CD4-positive, alpha-beta T cell treated with Interleukin-17A for 1 hour (primary cell): ENCODE results near the gene CCDC192.
"Not testable (repeated sequence)": the region's sequence is repeated elsewhere in the genome, so short reads cannot be mapped to it uniquely, and the experiment has no call there.

Experiments used
- DNase-seq: peaks from one replicate; pipeline ENCODE4 v3.0.0-alpha.2; 2020

CCDC192 gene

DNA sequence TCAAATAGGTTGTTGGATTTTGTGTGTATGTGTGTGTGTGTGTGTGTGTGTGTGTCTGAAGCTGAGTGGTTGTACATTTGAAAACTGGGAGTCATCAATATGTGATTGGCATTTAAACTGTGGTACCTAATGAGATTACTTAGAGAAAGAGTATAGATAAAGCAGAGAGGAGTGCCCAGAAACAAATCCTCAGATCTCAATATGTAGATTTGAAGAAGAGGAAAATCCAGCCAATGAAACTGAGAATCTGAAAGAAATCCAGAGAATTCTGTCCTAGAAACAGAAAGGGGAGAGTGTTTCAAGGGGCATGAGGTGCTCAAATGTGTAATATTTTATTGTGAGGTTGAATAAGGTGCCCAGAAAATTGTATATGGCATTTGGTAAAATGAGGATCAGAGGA, 66.2 kb downstream of the CCDC192 start:
- DNase-seq = no peak

DNA sequence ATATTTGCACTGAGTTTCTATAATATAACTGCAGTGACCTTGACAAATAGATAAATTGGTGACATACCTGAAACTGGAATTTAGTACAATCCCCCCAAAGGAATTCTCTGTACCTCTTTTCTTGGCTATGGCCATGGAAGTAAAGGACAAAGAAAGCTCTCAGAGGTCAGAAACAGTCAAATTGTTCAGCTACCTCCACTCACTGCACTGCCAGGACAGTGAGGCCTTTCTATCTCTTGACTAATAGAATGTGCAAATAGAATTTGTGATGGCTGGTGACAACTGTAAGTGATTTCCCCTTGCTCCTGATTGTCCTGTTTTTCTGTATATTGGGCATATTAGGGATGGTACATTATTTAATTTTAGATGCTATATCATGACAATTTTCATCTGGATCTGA, 67.1 kb downstream of the CCDC192 start:
- no peak for DNase-seq

DNA sequence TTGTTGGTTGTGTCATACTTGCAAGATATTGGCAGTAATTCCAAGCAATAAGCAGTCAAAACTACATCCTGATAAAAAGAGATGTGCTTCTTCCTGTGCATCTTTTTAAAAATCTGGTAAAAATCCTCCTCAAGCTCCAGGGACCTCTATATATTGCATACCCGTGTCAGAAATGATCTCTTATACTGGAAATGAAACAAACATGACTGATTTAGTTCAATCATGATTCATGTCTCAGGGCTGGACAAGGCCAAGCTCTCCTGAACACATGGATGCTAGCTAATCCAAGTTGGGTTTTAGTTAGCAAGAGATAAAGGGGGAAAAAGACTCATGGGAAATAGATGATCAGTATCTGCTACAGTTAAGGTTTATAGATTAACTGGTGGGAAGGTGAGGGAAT, 69.3 kb downstream of the CCDC192 start:
- DNase-seq = no peak

DNA sequence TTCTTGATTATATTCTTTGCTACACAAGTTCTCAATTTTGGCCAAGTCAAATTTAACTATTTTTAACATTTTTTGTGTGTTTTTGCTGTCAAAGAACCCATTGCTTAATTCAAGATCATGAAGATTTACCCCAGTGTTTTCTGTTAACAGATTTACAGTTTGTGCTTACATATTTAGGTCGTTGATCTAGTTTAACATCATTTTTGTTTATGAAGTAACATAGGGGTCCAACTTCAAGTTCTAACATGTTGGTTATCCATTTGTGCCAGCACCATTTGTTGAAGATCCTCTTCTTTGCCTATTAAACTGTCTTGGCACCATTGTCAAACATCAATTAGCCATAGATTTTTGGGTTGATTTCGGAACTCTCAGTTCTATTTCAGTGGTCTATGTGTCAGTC, 71.0 kb downstream of the CCDC192 start:
- DNase-seq = no peak

DNA sequence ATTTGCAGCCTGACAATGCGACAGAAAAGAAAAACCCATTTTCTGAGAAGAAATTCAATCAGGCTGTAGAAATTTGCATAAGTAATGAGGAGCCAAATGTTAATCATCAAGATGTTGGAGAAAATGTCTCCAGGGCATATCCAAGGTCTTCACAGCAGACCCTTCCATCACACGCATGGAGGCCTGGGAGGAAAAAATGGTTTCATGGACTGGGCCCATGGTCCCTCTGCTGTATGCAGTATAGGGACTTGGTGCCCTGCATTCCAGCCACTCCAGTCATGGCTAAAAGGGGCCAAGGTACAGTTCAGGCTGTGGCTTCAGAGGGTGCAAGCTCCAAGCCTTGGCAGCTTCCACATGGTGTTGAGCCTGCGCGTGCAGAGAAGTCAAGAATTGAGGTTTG, 73.3 kb downstream of the CCDC192 start:
- DNase-seq = no peak

DNA sequence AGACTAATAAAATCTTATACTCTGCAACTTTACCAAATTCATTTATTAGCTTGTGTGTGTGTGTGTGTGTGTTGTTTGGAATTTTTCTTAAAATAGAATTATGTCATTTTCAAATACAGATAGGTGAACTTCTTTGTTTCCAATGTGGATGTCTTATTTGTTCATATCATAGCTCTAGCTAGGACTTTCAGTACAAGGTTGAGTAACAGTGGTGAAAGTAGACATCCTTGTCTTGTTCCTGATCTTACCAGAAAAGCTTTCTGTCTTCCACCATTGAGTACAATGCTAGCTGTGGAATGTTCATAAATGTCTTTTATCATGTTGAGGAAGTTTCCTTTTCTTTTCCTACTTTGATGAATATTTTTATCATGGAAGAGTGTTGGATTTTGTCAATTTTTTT, 74.8 kb downstream of the CCDC192 start:
- no peak for DNase-seq

DNA sequence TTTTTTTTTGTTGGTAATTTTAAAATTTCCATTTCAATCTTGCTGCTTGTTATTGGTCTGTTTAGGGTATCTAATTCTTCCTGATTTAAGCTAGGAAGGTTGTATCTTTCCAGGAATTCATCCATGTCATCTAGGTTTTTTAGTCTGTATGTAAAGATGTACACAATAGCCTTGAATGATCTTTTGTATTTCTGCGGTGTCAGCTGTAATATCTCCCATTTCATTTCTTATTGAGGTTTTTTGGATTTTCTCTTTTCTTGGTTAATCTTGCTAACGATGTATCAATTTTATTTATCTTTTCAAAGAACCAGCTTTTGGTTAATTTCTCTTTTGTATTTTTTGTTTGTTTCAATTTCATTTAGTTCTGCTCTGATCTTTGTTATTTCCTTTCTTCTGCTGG, 79.3 kb downstream of the CCDC192 start:
- DNase-seq = not testable (repeated sequence)

DNA sequence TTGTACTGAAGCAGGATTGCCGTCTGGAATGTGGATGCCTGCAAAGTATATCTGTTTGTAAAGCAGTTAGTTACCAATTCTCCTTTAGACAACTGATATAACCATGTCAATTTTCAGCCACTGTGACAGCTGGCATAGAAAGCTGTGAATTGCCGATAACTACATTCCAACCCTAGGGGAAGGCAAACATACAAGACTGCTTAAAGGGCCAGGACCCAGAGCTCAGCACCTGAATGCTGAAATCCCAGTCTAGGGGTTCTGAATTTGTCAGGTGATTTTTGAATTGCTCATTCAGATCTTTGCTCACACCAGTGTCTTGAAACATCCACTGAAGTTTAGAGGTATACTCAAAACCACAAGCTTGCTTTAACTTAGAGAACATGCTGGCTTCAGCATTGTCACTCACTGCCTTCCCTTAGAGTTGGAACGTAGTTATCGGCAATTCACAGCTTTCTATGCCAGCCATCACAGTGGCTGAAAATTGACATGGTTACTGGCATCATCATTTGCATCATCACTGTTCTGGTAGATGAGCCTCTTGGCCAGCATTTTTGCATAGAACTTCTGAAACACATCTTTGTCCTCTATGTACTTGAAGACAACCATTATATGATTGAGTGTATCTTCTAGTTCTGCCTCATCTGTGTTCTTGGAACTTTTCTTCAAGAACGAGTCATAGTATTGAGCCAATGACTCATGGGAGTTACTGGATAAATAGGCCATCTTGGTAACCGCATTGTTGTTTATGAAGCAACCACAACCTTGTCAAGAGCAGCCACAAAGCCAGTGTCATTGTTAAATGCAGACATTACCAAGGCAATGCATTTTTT, 82.1 kb downstream of the CCDC192 start:
- DNase-seq = peak; percentile 45

DNA sequence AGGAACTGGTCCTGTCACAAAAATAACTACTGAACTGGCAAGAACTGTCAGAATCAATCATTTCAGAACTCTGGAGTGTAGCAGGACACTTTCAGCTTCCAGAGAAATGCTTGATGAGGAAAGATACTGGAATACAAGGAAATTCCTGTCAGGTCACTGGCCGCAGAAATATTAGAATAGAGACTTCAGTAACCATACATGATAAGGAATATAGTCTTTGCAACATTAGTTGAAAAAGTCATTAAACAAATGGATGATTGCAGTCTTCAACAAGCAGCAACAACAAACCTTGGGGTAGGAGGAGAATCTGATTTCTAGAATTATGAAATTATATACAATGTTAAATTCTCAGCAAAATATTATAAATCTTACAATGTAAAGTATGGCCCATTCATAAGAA, 88.2 kb downstream of the CCDC192 start:
- DNase-seq = no peak

DNA sequence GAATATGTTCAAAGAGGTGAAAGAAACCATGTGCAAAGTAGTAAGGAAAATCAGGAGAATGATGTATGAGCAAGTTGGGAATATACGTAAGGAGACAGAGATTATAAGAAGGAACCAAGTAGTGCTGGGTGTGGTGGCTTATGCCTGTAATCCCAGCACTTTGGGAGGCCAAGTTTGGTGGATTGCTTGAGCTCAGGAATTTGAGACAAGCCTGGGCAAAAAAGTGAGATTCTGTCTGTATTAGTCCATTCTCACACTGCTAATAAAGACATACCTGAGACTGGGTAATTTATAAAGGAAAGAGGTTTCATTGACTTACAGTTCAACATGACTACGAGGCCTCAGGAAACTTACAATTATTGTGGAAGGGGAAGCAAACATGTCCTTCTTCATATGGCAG, 88.7 kb downstream of the CCDC192 start:
- DNase-seq = not testable (repeated sequence)

DNA sequence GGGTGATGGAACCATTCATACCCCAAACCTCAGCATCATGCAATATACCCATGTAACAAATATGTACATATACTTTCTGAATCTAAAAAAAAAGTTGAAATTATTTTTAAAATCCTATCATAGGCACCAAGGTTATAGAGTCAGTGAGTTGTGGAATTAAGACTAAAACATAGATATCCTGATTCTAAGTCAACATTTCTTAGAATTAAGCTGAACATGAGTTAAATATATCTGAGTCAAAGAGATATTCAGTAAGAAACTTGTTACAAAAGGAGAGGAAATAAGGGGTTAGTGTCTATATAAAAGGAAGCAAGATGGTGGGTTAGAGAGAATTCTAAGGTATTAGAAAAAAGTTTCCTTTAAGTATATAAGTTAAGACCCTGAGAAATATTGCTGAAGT, 89.9 kb downstream of the CCDC192 start:
- no peak for DNase-seq

DNA sequence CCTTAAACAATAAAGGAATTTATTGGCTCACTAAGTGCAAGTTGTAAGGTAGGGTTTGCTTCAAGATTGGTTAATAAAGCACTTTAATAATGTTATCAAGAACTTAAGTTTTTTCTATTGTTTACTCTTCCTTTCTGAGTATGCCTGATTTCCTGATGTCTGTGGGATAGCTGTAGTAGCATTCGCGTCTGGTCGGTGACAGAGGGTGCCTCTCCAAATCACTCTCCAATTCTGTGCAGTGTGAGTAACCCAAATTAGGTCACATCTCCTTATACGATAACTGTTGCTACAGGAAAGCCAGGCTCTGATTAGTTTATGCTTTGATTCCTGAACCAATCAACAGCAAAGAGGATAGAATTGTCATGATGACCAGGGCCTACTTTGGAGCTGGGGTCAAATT, 90.7 kb downstream of the CCDC192 start:
- DNase-seq = no peak

DNA sequence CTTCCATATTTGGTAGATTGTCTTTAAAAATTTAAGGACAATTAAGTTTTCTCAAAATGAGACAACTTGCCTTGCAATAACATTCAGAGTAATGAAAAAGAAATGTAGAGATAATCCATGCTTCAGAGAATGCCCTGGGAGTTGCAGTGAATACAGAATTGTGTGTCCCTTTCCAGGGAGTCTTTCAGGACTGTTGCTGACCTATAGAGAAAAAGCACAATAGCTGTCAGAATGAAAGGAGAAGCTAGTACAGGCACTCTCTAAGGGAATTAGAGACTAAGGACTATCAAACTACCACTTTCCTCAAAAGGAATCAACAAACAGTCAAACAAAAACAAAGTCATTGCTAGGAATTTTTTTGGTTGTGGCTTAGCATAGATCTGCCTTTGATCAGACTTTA, 93.0 kb downstream of the CCDC192 start:
- no peak for DNase-seq

DNA sequence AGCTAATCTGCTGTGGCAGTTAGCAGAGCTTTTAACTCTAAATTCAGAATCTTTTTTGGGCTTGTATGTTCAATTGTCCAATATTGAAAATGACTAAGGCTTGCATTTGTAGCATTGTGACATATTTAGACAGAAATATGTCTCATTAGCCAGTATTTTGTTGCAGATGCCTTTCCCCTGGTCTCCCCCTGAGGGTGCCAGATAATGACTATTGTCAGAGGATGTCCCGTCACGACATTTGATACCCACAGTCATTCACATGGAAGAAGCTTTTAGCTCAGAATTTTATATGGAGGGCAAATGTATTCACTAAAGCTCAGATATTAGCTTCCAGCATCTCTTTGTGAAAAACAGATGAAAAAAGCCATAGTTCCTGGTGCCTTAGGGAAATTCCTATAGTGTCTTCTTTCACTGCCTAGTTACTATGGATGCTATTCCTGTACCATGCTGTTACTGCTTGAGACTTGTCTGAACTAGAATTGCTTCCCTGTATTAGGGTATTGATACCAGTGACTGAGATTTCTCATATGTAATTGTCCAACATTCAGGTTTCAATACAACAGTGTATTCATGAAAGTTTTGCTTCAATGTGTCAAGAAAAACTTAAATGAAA, 96.2 kb downstream of the CCDC192 start:
- no peak for DNase-seq

DNA sequence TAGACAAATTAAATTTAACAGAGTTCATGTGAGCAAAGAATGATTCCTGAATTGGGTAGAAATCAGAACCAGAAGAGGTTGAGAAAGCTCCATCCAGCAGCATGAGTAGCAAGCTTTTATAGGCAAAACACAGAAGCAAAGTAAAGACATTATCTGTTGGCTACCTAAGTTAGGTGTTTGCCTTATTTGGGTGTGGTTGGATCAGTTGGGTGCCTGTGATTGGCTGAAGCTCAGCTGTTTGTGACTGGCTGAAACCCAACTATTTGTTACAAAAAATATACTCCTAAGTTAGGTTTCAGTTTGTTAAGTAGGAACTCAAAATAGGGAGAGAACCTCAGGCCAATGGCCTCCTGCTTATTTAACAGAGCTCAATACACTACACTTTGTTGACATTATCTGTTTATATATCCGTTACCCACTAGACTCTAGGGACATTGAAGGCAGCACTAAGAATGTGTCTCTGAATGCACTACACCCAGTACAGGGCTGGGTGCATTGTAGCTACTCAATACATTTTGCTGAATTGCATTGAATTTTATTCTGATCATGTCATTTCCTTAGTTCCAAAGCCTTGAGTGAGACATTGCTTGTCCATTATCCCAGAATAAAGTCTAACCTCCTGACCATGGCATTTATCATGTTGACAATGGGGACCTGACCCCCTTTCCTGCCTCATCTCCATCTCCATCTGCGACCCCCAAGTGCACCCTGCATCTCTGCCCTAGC, 98.7 kb downstream of the CCDC192 start:
- no peak for DNase-seq

DNA sequence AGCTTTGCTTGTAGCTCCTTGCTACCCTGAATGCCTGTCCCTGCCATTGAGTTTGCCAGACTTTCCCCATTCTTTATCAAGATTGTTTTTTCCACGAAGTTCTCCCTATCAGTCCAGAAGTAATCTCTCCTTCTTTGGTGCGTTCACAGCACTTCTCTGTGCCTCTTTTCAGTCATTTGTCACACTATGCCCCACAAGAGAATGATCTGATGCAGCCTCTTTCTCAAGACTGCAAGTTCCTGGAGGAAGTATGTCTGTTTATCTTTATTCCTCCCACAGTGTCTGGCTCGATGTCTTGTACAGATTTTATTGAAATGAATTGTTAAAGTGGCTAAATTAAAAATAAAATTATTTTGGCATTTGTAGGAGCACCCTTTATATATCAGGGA, 99.3 kb downstream of the CCDC192 start:
- DNase-seq = no peak

DNA sequence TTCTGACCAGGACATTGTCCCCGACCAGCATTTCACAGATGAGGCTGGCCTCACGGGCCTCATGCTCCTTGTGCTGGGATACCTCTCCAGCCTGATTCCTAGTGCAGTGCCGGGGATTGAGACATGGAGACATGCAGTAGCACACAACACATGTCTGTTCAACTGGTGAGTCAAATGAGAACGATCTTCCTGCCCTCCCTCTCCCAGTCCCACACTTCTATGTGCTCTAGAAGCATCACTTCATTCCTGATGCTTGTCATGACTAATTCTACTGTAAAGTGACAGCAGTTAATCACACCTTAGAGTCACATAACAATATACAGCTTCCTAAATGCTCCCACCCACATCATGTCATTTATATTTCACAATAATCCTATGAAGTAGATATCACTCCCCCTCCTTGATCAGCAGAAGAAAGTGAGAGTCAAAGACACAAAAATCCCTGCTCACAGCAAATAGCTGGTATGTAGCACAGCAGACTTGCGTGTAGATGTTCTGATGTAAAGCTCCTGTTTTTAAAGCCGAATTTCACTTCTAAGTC, 101.8 kb downstream of the CCDC192 start:
- DNase-seq = no peak

DNA sequence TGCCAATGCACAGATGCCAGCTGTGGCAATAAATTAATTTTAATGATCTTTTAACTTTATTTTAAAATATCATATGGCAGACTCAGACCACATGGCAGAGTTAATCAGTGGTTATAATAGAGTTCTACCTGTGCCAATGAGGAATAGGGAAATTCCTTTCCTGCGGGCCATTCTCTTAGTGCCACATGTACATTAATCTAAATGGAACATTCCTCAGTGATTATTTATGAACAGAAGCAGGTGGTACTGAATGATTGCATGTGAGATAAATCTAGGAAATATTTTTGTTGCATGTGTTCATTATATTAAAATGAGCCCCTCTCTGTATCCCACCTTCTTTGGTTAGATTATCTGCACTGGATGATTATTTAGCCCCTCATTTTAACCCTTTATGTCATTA, 102.3 kb downstream of the CCDC192 start:
- DNase-seq = no peak

DNA sequence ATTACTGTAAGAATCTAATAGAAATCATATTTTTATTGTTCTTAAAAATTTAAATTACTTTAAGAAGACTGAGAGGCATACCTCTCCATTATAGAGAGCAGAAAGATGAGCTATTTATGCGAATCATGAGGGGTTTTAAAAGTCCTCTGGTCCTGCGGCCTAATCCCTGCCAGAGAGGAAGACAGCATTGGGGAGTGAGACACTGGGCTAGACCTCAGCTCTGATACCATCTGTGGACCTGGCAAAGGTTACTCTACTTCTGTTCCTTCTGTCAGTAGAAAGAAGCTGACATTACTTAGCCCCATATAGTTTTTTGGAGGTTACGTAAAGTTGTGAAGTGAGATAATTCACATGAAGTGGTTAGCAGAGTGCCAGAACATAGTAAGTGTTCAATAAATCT, 103.6 kb downstream of the CCDC192 start:
- DNase-seq = no peak

DNA sequence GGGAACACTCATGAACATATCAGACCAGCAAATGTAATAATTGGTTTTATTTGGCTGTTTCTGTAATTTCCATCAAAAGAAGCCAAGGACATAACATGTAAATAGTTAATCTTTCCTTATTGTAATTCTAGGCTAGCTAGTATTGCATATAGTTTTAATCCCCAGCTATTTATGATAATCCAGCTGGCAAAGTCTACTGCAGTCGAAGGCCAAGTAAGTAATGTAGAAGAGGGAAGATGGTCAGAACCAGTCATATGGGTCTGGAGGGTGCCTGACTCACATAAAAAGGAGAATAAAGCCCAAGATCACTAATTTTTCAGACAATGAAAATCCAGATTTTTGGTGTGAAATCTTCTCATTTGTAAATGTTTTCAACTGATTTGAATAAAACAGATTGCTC, 106.3 kb downstream of the CCDC192 start:
- no peak for DNase-seq

DNA sequence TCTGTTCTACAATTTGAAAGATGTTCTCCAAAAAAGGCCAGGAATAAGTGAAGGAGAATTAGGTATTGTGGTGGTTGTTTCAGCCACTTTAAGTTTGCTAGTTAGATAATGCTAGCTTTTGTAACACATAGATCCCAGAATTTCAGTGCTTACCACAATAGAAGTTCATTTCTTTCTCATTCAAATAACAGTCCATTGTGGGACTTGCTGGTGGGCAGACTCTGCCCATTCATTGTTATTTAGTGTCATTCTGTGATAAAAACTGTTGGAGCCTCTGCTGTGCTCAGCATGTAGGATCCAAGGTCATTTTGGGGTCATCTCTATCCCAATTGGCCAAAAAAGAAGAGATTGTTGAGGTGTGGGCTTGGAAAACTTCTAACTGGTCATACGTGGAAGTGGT, 106.8 kb downstream of the CCDC192 start:
- DNase-seq = no peak

DNA sequence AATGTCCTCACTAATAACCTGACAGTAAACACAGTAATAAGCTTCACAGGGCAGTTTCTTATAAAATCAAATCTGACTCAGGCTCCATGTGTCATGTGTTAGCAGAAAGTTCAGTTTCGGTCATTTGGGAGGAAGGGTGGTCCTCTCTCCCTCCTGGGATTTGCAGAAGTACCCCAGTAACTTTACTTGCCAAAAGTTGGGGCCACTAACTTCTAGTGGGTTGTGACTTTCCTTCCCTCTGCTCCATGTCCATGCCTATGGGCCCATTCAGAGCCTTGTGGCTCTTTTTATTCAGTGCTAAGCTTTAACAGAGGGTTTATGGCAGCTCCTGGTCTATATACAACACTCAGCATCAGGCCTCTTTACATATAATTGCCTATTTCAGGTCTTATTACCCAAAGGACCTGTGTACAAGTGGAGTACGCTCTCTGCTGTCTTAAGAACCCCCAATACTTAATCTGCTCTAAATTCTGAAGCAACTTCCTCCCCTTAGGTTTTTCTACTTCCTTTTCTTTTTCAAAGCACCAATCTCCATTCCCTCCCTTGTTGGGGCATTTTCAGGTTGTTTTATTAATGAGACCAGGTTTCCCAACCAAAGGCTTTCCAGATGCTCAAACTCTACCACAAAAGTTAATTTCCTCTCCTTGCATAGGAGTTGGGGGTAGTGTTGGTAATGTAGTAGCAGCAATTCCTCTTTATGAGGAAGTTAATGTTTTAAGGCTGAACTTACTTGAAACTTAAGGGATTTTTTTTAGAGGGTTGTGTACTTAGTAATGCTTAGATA, 107.7 kb downstream of the CCDC192 start:
- no peak for DNase-seq

DNA sequence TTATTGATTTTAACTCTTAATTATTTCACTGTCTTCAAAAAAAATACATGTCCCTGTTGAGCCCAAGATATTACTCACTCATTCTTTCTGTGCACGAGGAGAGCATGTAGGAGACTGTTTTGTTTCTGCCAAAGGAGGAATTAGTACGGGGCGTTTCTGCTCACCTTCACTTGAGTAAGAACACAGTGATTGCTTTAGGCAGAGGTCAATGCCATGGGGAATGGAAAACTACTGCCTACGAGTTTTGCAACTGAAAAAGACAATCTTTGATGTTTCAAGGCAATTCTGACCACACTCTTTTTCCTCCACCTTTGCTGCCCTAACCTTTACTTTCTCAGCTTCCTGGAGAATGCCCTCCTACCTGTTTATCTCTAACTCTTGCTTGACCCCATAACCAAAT, 109.4 kb downstream of the CCDC192 start:
- no peak for DNase-seq
